Astrocyte (in vitro differentiated cells and primary cell): ENCODE data around the gene TMEM269.

Source experiments
- EZH2 ChIP-seq: IDR thresholded peaks from 2 replicates; pipeline ENCODE4 v1.6.1; 2012; ENCODE audit warnings: mild to moderate bottlenecking, low read length, inconsistent platforms; ENCODE audit not compliant: insufficient read depth
- TF ChIP-seq, protein P1 (sequence below): IDR thresholded peaks from 2 replicates; pipeline ENCODE4 v1.5.1; 2011; ENCODE audit warnings: low read depth, mild to moderate bottlenecking, inconsistent platforms, low read length, moderate library complexity; ENCODE audit not compliant: insufficient read depth

DNA sequence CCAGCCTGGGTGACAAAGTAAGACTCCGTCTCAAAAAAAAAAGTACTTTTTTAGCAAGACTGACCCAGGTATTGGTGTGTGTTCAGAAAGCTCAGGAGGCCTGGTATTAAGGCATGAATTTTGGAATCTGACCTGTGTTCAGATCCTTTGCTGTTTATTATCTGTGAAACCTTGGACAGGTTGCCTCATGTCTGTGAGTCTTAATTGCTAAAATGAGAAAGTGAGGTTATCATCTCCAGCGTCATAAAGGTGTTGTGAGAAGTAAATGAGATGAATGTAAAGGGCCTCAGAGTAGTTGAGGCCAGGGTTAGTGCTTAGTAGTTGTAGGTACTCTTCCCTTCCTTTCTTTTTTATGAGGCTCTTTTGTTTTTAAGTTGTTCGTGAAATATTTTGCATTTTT lies 15.0 kb upstream of the TMEM269 start:
- TF ChIP-seq, protein P1, sequence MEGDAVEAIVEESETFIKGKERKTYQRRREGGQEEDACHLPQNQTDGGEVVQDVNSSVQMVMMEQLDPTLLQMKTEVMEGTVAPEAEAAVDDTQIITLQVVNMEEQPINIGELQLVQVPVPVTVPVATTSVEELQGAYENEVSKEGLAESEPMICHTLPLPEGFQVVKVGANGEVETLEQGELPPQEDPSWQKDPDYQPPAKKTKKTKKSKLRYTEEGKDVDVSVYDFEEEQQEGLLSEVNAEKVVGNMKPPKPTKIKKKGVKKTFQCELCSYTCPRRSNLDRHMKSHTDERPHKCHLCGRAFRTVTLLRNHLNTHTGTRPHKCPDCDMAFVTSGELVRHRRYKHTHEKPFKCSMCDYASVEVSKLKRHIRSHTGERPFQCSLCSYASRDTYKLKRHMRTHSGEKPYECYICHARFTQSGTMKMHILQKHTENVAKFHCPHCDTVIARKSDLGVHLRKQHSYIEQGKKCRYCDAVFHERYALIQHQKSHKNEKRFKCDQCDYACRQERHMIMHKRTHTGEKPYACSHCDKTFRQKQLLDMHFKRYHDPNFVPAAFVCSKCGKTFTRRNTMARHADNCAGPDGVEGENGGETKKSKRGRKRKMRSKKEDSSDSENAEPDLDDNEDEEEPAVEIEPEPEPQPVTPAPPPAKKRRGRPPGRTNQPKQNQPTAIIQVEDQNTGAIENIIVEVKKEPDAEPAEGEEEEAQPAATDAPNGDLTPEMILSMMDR, result no peak
- no peak for TF ChIP-seq EZH2
